GM12878 (cell line): ENCODE measurements around the gene PRIMPOL.

Source experiments
- CHD4 ChIP-seq: fragments of 200-600 bp; sonication (generic); IDR thresholded peaks from 2 replicates; pipeline ENCODE4 v1.6.1; 2016; ENCODE audit warnings: mild to moderate bottlenecking
- ZNF24 ChIP-seq: fragments of 450-650 bp; IDR thresholded peaks from 2 replicates; pipeline ENCODE4 v1.6.1; 2017; ENCODE audit warnings: antibody characterized with exemption, mild to moderate bottlenecking
- TF ChIP-seq, protein P1 (sequence below), 3 experiments: IDR thresholded peaks in 2 of 3; conservative IDR thresholded peaks in 1 of 3; 2 replicates each; pipeline ENCODE4 v1.5.1; 2011; ENCODE audit warnings: low read depth in 3 of 3, low read length in 3 of 3, mild to moderate bottlenecking in 3 of 3, control low read depth in 2 of 3, moderate library complexity in 2 of 3, inconsistent platforms in 1 of 3, mixed read lengths in 1 of 3; ENCODE audit not compliant: control insufficient read depth in 2 of 3, insufficient read depth in 1 of 3; ENCODE audit errors: extremely low read depth in 1 of 3

DNA sequence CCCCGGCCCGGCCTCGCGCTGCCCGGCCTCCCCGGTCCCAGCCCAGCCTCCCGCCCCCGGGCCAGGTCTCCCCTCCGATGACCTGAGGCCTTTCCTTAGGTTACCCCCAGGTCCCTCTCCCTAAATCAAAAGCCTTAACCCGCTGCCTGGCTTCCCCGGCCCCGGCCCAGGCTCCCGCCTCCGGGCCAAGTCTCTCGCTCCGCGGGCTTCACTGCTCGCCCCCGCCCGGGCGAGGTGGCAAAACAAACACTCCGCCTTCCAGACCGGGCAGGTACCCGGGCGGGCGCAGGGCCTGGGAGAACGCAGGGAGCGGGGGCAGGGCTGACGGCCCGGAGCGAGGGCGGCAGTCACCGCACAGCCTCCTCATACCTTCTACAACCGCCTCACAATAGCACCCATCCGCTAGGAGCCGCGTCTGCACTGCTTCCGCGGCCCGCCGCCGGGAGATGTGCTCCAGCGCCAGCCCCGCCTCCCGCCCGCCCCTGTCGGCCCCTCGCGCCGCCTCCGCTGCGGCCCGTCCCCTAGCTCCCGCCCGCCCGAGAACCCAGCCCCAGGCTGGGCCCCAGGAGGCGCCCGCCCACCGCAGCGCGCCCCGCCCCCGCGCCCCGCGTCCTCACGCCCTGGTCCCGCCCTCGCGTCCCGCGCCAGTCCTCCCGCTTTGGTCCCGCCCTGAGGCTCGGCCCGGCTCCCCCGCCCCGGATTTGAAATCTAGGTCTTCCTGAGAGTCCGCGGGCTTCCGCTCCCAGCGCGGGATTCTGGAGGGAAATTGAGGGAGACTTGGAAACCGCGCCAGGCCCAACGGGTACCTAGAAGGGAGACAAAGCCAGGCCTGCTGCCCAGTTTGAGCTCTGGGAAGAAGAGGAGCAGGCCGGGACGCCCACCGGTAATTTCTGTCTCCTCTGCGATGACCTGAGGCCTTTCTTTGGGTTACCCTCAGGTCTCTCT lies at the start of gene PRIMPOL, which contains the start of gene CASP3:
- TF ChIP-seq, protein P1, sequence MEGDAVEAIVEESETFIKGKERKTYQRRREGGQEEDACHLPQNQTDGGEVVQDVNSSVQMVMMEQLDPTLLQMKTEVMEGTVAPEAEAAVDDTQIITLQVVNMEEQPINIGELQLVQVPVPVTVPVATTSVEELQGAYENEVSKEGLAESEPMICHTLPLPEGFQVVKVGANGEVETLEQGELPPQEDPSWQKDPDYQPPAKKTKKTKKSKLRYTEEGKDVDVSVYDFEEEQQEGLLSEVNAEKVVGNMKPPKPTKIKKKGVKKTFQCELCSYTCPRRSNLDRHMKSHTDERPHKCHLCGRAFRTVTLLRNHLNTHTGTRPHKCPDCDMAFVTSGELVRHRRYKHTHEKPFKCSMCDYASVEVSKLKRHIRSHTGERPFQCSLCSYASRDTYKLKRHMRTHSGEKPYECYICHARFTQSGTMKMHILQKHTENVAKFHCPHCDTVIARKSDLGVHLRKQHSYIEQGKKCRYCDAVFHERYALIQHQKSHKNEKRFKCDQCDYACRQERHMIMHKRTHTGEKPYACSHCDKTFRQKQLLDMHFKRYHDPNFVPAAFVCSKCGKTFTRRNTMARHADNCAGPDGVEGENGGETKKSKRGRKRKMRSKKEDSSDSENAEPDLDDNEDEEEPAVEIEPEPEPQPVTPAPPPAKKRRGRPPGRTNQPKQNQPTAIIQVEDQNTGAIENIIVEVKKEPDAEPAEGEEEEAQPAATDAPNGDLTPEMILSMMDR (IDR thresholded peaks at IDR 0.05 in 2 of 3, conservative IDR thresholded peaks at IDR 0.05 in 1 of 3; ENCODE audit: control insufficient read depth in 2 of 3, extremely low read depth in 1 of 3, insufficient read depth in 1 of 3, low read depth in 3 of 3, low read length in 3 of 3) = peak in 2 of 3 experiments; percentile 26 to 43; a peak in 3 of 6 replicates
- TF ChIP-seq CHD4 (no peak), ZNF24 (no peak; the same call in 1 of the 2 replicates)
